ENCODE results near the gene GLRB.
A peak's percentile ranks its signal among the peaks of the same experiment; 100 is the strongest.

Gene GLRB

GRCh38 chr4:157195374-157195773 lies 119.4 kb downstream of the GLRB start:
- in situ Hi-C loops (cut with HindIII; ENCODE audit: low sequenced_read_pairs) = no loop called here
- DNase-seq (ENCODE audit: low read depth) = no peak
- TF ChIP-seq CTCF (IDR thresholded peaks at IDR 0.05; ENCODE audit: low read depth, low read length, missing control alignments) = no peak
- H3K4me3 ChIP-seq (ENCODE audit: low read depth, low read length) = no peak overlapping the region

- in situ Hi-C loops (cut with HindIII; ENCODE audit: low sequenced_read_pairs) = no loop called here
- no peak for TF ChIP-seq CTCF (IDR thresholded peaks at IDR 0.05; ENCODE audit: low read depth, low read length, missing control alignments)
- DNase-seq (ENCODE audit: low read depth) = no peak
- no peak overlapping the region for H3K4me3 ChIP-seq (ENCODE audit: low read depth, low read length)
Observed at GRCh38 chr4:157196046-157196445, 120.1 kb downstream of the GLRB start.

GRCh38 chr4:157204634-157205244 lies 128.8 kb downstream of the GLRB start:
- no peak overlapping the region for H3K4me3 ChIP-seq (ENCODE audit: low read depth, low read length)
- no peak for DNase-seq (ENCODE audit: low read depth)
- no peak for TF ChIP-seq CTCF (IDR thresholded peaks at IDR 0.05; ENCODE audit: low read depth, low read length, missing control alignments)
- in situ Hi-C loops (cut with HindIII; ENCODE audit: low sequenced_read_pairs) = no loop called here

- in situ Hi-C loops (cut with HindIII; ENCODE audit: low sequenced_read_pairs) = no loop called here
- peak; percentile 19 for DNase-seq (ENCODE audit: low read depth)
- TF ChIP-seq CTCF (IDR thresholded peaks at IDR 0.05; ENCODE audit: low read depth, low read length, missing control alignments) = peak; percentile 51
- no peak overlapping the region for H3K4me3 ChIP-seq (ENCODE audit: low read depth, low read length)
Observed at GRCh38 chr4:157217708-157218107, 141.8 kb downstream of the GLRB start.

- no peak for DNase-seq (ENCODE audit: low read depth)
- TF ChIP-seq CTCF (IDR thresholded peaks at IDR 0.05; ENCODE audit: low read depth, low read length, missing control alignments) = no peak
- in situ Hi-C loops (cut with HindIII; ENCODE audit: low sequenced_read_pairs) = no loop called here
- peak overlapping the region; percentile 40 for H3K4me3 ChIP-seq (ENCODE audit: low read depth, low read length)
Observed at GRCh38 chr4:157219711-157220370, 143.9 kb downstream of the GLRB start.

- in situ Hi-C loops (cut with HindIII; ENCODE audit: low sequenced_read_pairs) = no loop called here
- DNase-seq (ENCODE audit: low read depth) = peak; percentile 27
- no peak for TF ChIP-seq CTCF (IDR thresholded peaks at IDR 0.05; ENCODE audit: low read depth, low read length, missing control alignments)
- peak within 1 kb of the TSS; percentile 59 for H3K4me3 ChIP-seq (ENCODE audit: low read depth, low read length)
Observed at GRCh38 chr4:157220371-157220881, 144.5 kb downstream of the GLRB start, which contains the start of gene GRIA2. Gene GRIA2, plus strand, starts transcription at chr4:157220728. Its CDS starts 315 bp downstream, at chr4:157221043.
